Activated CD8-positive, alpha-beta memory T cell treated with anti-CD3 and anti-CD28 coated beads for 4 hours (primary cell): ENCODE data around the gene CDH11.

Experiments used
- DNase-seq, 2 donors: peaks; one replicate each; pipeline ENCODE4 v3.0.0-alpha.2; 2020; ENCODE audit warnings: low read depth in 2 of 2

The CDH11 gene

DNA sequence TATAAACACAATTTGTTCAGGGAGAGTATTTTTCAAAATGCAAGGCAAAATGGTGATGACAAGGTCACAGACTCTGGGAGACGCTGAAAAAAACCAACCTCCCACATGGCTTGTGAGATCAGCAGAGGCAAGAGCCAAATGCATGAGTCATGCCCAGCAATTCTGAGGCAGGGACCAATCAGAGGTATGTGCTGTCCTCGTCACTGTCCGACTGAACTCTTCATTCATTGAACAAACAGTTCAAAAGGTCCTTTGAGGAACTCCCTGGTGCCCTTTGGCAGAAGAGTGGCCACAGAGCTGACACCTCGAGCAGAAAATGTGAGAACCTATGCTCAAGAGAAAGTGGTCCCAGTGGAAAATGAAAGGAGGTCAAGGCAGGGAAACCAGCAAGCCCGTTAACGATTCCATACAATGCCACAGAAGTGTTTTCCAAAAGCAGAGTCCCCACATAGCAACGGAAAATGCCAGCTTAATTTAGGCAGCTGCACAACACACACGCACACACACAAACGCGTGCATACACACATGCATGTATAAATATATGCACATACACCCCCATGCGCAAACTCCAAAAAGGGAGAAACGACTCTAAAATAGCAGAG, 50.9 kb downstream of the CDH11 start:
- DNase-seq = no peak

DNA sequence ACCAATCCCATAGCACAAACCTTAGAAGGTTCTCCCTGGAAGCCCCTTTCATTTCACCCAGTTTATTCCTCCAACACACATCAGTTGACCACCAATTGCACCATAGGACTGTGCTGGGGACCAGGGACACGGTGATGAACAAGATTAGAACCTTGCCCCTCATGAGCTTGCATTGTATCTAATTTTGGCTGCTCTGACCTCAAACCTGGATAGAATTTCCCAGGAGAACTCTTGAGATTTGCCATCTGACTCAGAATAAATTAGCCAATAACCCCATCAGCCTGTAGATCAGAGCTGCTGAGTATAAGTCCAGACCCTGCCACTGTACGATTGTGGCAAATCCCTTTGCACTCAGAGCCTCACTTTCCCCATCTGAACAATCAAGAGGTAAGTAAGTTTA, 52.1 kb downstream of the CDH11 start:
- no peak for DNase-seq

DNA sequence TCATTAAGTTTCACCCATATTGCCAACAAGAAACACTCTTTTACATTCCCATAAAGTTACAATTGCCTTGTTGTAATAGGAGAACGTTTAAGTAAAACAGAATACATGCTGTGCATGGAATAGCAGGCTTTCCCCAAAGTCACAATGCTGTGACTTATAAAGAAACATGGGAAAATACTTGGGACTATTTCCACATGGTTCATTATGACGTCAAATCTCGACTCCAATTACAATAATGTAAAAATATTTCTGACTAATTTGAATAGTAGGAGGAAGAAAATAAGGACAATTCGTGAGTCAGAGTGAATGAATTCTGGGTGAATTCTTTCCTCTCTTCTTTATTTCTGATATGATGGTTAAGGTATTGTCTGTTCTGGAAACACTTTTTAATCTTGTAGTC, 52.8 kb downstream of the CDH11 start:
- no peak for DNase-seq

DNA sequence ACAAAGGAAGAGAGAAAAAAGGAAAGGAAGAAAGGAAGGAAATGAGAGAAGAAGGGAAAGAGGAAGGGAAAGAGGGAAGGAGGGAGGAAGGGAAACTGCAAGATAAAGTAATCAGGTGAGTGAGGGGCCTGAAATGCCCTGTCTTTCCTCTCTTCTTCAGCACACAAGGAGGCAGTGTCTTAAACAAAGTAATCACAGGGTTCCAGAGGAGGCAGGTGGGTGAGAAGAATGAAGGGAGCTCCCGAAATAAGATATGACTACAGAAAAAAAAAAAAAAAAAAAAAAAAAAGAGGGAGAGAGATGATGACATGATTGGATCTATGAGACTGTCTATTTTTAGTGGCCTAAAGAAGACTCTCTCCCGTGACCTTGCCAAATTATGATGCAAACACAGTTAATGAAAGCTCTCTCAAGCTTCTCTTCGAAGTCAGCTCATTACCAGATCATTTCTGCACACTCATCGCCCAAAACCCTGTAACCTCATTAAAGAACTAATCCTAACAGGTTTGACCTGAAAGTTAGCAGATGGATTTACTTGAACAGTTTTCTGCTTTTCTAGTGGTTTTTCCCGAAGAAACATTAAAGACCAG, 53.6 kb downstream of the CDH11 start:
- DNase-seq = no peak

DNA sequence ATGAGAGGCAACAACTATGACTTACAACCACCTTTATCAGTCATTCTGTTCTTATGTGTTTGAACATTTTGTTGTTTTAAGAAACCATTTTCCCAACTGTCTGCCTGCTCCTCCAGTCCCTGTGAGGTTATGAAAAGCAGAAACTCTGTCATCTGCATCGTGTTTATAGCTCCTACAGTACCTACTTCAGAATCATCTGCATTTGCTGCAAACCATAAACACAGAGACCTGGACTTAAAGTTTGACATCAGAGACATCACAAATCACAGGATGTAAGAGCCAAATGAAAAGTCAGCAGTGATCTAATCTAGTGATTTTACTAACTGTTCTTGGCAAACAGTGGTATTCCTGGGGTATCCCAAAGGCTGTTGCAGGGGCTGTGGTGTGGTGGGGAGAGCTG, 55.2 kb downstream of the CDH11 start:
- no peak for DNase-seq

DNA sequence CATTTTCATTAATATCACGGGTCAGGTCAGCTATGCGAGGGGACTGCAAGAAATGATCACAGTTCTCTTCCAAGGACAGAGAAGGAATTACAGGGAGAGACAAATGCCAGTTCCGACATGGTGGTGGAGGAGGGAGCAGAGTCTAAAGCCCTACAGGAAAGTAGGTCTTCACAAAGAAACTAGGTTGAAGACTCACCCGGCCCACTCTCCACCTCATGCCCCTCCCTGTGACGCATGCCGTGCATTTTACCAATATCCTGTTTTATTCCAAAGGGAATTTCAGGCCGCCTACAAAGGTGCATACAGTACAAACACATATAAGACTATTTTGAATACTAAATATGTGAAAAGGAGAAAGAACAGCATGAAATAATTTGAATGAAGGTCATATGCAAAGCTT, 56.8 kb downstream of the CDH11 start:
- no peak for DNase-seq

DNA sequence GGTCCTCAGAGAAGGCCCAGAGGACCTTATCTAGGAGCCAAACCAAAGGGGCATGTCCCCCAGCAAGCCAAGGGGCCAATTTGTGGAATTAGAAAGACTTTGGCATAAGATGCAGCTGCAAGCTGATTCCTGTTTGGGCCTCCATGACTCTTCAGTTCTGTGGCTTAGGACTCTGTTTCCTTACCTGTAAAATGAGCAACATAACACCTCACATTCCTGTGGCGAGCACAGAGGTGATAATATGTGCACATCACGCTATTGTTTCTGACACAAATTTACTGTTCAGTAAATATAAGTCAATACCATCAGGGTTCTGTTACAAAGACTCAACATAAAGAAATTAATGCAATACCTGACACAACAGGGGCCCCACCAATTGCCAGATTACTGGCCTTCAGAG, 57.7 kb downstream of the CDH11 start:
- DNase-seq = no peak

DNA sequence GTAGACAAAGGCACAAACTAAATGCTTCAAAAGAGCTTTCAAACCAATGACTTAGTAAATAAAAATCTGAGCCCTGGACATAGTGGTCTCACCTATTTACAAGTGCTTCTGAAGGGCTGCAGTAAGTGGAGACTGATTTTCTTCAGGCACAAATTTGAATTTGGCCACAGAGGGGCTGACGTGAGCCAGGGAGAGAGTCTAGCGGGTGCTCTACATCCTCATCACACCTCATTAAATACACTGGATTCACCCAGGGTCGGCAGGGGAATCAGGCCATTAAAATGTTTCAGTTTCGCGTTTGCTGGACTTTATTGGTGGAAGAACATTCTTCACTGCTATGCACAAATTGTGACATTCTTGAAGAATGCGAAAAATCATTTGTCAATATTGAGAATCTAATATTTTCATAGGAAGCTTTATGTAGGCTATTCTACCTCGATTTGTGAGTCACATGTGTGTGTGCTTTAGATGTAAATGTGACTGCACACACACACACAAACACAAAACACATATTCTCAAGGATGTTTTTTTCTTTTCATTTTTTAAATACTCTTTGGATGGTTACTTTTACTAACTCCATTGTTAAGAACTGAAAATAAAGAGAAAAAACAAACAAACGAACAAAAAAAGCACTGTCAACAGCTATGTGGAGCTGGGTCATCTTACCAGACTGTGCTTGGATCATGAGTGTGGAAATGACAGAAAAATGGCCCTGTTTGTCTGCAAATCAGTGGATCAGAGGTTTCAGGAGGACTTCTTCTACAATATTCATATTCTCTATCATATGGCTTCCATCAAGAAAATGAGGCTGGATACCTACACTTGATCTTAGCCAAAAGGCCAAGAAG, 58.9 kb downstream of the CDH11 start:
- no peak for DNase-seq

DNA sequence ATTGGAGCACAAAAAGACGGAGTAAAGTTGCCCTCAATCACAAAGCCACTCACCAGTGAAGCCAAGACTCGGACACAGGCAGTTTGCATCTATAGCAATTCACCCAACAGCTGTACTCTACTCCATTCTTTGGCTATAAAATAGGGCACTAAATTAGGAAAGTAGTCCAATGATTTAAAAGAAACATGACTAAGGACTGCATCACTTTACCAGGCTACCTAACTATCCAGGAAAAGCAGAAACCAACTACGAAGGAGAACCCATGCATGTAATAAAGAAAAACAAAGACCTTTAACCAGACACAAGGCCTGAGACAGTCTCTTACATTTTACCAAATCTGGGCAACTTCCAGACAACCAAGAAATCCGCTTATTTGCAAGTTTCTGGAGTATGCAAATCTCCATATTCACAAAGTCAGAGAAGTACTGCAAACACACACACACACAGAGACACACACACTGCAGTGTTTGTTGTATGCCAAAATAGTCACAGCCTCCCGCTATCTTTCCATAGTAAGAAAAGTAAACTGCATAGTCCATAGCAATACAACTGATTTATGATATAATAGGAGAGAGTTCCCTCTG, 59.8 kb downstream of the CDH11 start:
- no peak for DNase-seq

DNA sequence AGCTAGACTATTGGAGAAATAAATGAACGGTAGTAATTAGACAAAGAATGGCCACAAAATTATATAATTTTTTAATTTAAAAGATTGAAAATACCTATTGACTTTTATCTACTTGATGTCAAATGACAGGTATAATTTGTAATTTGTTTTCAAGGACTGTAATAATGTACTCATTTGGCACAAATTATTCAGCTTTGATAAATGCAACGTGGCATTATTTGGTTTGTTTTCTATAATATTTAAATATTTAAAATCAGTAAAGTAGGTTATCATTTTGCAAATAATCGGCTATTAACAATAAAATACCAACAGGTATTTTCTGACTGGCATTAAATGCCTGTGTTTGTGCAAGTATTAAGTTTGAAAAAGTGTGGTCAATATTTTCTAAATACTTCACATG, 60.6 kb downstream of the CDH11 start:
- no peak for DNase-seq

DNA sequence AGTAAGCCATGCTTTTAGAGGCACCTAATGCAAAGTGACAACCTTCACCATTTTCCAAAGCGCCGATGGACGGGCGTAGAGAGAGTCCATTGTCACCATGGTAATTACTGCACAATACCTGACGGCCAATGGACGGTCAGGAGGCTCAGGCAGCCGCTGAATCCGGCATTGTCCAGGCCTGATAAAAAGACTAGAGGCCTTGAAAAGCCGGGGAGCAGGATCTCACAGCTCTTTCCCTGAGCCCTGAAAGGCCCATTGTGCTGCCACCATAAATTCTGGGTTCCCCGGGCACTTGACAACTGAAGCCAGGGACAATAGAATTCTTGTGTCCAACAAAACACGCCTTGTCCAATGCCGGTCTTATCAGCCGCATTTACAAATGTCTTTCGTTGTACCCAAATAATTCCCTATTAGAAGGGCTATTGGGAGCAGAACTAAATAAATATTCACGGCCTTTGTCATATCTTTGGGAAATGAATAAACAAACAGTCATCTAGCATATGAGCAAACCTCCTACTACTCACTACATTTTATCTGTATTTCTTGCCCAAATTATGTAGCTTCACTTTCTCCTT, 62.4 kb downstream of the CDH11 start:
- no peak for DNase-seq

DNA sequence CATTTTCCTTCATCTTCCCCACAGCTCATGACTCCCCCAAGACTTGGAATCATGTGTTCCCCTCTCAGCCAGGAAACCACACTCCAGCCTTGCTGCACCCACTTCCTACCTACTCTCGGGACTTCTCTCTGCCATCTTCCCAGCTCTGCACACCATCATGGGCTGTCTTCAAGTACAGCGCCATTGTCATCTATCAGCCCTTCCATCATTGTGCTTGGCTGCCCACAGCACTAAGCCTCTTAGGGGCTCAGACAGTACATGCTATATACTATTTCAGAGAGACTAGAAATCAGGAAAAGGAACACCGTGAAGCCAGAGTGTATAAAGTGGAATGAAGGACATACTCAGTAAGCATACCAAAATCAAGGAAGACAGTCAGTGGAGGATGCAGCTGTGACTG, 64.7 kb downstream of the CDH11 start:
- no peak for DNase-seq

DNA sequence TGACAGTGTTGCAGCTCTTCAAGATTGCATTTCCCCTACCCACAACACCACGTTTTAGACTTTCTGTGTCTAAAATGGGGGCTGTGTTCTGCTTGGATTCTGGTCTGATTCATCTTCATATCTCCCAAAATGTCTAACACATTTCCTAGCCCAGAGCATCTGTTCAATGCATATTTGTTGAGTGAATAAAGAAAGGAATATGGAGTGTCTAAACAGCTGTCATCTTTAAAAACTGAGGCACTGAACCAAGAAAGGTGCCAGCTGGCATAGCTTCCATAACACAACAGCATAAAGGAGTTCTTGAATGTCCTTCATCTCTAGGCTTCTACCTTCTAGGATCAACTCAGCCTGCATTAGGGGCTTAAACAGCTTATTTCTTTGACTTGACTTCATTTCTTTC, 67.4 kb downstream of the CDH11 start:
- no peak for DNase-seq

DNA sequence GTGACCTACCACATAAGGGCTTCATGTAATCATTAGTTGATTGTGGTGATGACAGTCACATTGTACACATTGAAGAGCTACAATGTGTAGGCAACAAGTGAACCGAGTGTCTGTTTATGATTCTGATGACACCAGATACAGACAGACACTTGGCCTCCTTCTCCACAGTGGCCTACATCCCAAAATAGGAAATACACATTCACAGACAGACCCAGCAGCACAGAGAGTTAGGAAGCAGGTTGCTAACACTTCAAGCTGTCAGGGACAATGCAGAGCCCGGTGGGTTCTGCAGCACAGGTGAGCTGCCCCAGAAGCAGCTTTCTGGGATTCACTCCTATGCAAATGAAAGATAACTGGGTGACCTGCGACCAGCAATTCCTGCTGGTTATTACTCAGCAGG, 72.2 kb downstream of the CDH11 start:
- DNase-seq = no peak

DNA sequence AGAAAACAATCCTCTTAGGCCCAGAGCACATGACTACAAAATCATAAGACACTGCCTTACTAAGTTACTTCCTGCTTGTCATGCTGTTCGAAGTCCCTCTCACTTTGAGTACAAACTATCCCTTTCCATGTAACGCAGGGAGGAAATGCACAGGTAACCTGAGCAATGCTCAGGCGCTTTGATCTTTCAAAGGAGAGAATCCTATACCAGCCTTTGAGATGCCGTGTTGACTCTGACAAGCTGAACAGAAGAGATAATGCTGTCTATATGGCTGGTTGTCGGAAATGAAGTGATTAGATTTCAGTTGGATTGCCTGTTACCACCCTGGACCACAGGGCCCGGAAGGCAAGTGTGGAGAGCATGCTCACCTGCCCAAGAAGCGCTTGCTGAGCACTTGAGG, 75.9 kb downstream of the CDH11 start:
- DNase-seq = no peak

DNA sequence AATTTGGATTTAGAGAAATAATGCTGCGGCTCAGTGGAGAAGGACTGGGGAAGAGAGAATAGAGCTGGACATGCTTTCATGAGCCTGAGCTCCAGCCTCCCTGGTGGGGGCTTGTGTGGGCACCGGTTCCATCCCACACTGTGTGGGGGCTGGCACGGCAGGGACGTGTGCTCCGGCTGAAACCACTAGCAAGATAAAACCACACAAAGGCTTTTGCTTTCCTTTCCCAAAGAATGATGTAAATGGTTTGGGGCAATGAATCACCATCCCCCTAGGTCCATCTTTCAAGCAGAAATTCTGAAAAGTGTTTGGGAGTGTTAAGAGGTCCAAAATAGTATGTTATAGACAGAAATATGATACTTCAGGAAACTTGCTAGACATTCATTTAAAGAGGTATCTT, 77.0 kb downstream of the CDH11 start:
- DNase-seq = no peak

DNA sequence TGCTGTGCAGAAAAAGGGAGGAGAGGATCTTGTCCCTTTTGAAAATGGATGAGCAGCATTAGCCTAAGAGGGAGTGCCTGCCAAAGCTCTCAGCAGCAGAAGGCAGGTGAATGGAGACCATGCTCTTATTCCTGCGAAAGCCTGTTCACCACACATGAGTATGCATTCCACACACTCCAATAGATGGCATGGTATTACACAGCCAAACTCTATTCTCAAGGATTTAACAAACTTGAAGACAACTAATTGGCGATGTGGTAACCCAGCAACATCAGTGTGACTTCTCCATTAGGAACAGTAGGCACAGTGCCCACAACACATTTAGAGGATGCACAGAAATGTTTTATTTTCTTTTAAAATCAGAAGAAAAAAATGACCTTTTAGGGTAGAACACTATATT, 77.8 kb downstream of the CDH11 start:
- DNase-seq = no peak

DNA sequence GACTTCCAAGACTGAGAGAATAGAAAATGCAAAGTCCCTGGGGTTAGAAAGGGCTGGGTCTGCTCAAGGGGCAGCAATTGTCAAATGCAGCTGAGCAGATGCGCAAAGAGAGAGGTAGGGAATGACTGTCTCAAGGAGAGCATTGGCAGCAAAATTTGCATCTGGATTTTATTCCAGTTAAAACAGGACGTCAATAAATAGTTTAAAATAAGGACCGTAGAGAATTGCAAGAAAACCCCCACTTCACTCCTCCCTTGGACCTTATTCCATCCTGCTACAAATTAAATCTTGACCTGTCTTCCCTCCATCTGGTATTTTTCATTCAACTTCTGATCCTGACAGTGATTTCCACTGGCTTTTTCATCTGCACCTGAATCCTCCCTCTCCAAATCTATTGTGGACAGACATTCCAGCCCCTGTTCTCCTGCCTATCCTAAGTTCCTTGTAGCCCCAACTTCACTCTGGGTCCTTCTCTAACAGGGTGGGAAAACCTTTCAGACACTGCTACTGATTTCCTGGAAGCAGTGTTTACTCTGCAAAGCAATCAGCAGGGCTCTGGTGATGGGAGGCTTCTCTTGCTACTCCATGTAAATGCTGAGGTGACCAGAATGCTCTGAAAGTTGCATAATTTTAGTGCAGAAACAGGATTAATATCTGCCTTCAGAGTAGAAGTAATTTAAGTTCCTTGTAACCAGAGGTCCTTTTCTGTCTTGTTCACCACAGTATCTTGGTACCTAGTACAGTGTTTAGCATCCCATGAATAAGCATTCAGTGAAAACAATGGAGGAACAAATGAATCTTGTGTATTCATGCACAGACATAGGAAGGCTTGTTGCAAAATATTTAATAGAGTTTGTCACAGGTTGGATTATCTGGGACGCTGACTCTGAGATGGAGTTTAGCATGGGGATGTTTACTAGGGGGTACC, 79.2 kb downstream of the CDH11 start:
- DNase-seq = no peak

DNA sequence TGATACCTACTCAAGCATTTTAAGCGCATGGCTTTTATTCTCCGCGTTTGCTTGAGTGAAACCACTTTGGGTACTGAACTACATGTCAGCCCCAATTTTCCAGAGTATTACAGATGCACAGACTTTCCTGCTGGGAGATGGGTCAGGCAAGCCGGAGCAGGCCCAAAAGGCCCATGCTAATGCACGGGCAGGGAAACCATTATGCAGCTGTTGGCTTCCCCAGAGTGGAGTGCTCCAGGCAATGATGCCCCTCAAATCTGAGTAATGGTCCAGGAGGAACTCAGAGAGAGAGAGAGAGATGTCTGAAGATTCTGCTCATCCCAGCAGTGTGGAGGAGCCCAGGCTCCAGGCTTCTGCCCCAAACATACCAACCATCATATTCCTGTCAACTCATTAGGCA, 80.2 kb downstream of the CDH11 start:
- no peak for DNase-seq

DNA sequence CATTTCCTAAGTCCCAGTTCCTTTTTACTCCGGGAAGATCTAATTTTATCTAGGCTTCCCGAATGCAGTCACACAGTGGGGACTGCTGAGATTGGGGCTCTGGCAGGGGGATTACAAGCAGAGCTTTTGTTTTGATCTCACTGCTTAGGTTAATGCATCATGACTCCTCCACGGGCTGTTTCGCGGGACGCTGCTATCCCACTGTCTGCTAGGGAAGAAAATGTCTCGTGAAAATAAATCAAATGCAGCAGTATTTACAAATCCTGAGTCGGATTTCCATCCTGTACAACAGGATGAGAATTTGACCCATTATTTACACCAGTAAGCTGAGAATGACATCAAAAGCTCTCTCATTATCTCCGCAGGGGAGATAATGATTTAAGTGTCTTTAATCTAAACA, 83.8 kb downstream of the CDH11 start:
- DNase-seq = no peak

DNA sequence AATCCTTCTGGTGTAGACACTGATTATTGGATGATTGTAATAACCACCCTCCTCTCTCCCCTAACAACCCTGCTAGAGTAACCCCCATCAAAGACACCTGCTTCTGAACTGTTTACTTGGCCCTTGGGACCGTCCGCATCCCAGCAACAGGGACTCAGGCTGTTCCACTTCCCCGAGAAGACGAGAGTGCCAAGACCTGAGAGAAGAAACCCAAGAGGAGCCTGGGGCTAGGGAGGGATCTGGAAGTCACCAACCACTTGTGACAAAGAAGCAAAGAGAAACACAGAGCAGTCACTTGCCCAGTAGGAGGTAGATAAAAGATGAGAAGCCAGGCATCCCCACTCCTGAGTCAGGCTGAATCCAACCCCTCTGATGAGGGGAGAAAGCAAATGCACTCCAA, 84.3 kb downstream of the CDH11 start:
- DNase-seq = no peak

DNA sequence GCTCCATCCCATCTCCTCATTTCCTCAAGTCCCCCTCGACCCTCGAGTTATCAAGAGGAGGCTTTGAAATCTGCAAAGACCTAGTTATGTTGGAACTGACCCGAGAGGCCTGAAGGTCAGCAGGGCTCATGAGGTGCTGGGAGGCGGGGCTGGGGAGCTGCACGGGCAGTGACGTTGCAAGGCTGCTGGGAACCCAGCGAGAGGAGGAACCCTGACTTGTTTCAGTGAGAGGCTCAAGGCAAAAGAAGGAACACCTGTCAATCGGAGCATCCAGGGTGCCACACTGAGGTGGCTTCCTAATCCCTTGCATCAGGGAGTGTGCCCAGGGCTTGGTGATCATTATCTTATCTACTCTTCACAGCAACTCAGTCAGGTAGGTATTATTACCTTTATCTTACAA, 86.9 kb downstream of the CDH11 start:
- no peak for DNase-seq
